Ishikawa (cell line): ENCODE results near the gene PIN4.

ENCODE experiments used
- CEBPB ChIP-seq: IDR thresholded peaks from 2 replicates; pipeline ENCODE4 v1.6.1; 2012
- TAF1 ChIP-seq: IDR thresholded peaks from 2 replicates; pipeline ENCODE4 v1.6.1; 2012; ENCODE audit warnings: low read depth, mild to moderate bottlenecking
- ZBTB7A ChIP-seq: IDR thresholded peaks from 2 replicates; pipeline ENCODE4 v1.6.1; 2012; ENCODE audit warnings: low read depth

DNA sequence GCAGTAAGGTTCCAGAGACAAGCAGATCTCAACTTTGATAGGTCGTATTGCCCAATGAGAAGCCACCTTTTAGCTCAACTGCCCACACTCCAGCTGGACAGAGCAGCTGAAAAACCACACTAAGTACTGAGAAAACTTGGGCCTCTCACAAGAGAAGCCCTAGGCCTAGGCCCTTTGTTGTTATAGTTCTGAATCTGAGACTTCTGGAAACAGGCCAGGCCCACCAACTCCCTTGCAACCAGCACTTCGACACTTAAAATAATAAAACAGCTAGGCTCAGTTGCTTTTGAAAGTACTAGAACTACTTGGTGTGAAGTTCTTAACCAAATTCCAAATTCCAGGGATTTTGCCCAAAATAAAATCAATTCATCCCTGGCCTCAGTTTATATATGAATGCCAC lies 36.4 kb upstream of the PIN4 start:
- TF ChIP-seq ZBTB7A (no peak), TAF1 (no peak), CEBPB (no peak)
